Measurements from ENCODE around the gene PIK3CA.
"Not testable (repeated sequence)": the region's sequence is repeated elsewhere in the genome, so short reads cannot be mapped to it uniquely, and the experiment has no call there.

Gene PIK3CA

GRCh38 chr3:179250803-179251476 lies 102.8 kb downstream of the PIK3CA start, which contains the start of gene KCNMB3:
KCNMB3 (minus strand) TSS chr3:179251114; CDS start chr3:179250990, 124 bp downstream.
- DNase-seq (ENCODE audit: extremely low read depth, low read depth) = no peak
- no peak for TF ChIP-seq CTCF (IDR thresholded peaks at IDR 0.05; ENCODE audit: low read depth, low read length)

GRCh38 chr3:179256813-179257212 lies 108.7 kb downstream of the PIK3CA start:
- TF ChIP-seq CTCF (IDR thresholded peaks at IDR 0.05; ENCODE audit: low read depth, low read length) = no peak
- DNase-seq (ENCODE audit: extremely low read depth, low read depth) = no peak

- not testable (repeated sequence) for DNase-seq (ENCODE audit: extremely low read depth, low read depth)
Measured at GRCh38 chr3:179257742-179258141, 109.6 kb downstream of the PIK3CA start.

GRCh38 chr3:179258820-179259219 lies 110.7 kb downstream of the PIK3CA start:
- TF ChIP-seq CTCF (IDR thresholded peaks at IDR 0.05; ENCODE audit: low read depth, low read length) = no peak
- no peak for DNase-seq (ENCODE audit: extremely low read depth, low read depth)

GRCh38 chr3:179259959-179260756 lies 112.0 kb downstream of the PIK3CA start:
- DNase-seq (ENCODE audit: extremely low read depth, low read depth) = not testable (repeated sequence)

- peak; percentile 23 for DNase-seq (ENCODE audit: extremely low read depth, low read depth)
- TF ChIP-seq CTCF (IDR thresholded peaks at IDR 0.05; ENCODE audit: low read depth, low read length) = no peak
Measured at GRCh38 chr3:179260949-179261765, 113.0 kb downstream of the PIK3CA start.

- DNase-seq (ENCODE audit: extremely low read depth, low read depth) = no peak
- TF ChIP-seq CTCF (IDR thresholded peaks at IDR 0.05; ENCODE audit: low read depth, low read length) = no peak
Measured at GRCh38 chr3:179263134-179263533, 115.0 kb downstream of the PIK3CA start.

GRCh38 chr3:179264449-179264848 lies 116.3 kb downstream of the PIK3CA start:
- no peak for DNase-seq (ENCODE audit: extremely low read depth, low read depth)
- no peak for TF ChIP-seq CTCF (IDR thresholded peaks at IDR 0.05; ENCODE audit: low read depth, low read length)

Data from AG09319 (cell line).